HL-60/S4 treated with phorbol 12-myristate 13-acetate at 8.2 ng/mL for 4 days and 3 days (cell line): ENCODE results near the gene OR4D2.

Experiments
- in situ Hi-C: fragments of 300-500 bp; cut with MboI; formaldehyde crosslinking; loops from 2 replicates; pipeline ENCODE4 v1.15.0; 2022; ENCODE audit warnings: low sequenced_read_pairs

OR4D2 gene

GRCh38 chr17:58207451-58207850 is 40.7 kb downstream of the OR4D2 start:
- in situ Hi-C loops = no loop called here

- in situ Hi-C loops = no loop called here
Observed at GRCh38 chr17:58208344-58208743, 41.6 kb downstream of the OR4D2 start.

- in situ Hi-C loops = no loop called here
Observed at GRCh38 chr17:58210922-58211321, 44.1 kb downstream of the OR4D2 start.

GRCh38 chr17:58215685-58216084 is 48.9 kb downstream of the OR4D2 start:
- in situ Hi-C loops = no loop called here

GRCh38 chr17:58217766-58218165 is 51.0 kb downstream of the OR4D2 start:
- in situ Hi-C loops = no loop called here

GRCh38 chr17:58219007-58219788 is 52.4 kb downstream of the OR4D2 start, which contains the start of gene MKS1:
Gene MKS1 (minus strand): TSS chr17:58219255. CDS start chr17:58219230, 25 bp downstream.
- in situ Hi-C loops = no loop called here

GRCh38 chr17:58219789-58220183 is 53.0 kb downstream of the OR4D2 start:
- in situ Hi-C loops = no loop called here
